ENCODE data around the gene PFDN6. TPM values are rescaled to one million over a fixed set of nuclear protein-coding genes. Genes with fewer than 3 reads are reported as not detected.

PFDN6 gene
- total and polyA plus RNA-seq, 8 donors: 9.7 to 119 (median 19.0) TPM

- Histone ChIP-seq H3K4me1 (no peaks in the 10 kb centered on the region), H3K27ac (no peak overlapping the region), H3K4me3 (no peak overlapping the region), H3K36me3 (peaks cover 0 to 36% (median 23%) of the 10 kb centered on the region in 3 donors), H3K27me3 (no peaks in the 10 kb centered on the region), H3K9me3 (no peaks in the 10 kb centered on the region)
- ATAC-seq (no peak), FAIRE-seq (no peak), DNase-seq (no peak)
- 83 to 91% methylated on average over 7 of the region's 7 CpGs for WGBS, 2 donors
- TF ChIP-seq CTCF (IDR thresholded peaks at IDR 0.05): no peak
- intact Hi-C loops (cut with DNase I): no loop called here
Observed at GRCh38 chr6:33264015-33264414, 25.4 kb upstream of the PFDN6 start.

GRCh38 chr6:33271117-33271467 lies 18.3 kb upstream of the PFDN6 start:
- Histone ChIP-seq H3K27me3 (no peaks in the 10 kb centered on the region), H3K9me3 (no peaks in the 10 kb centered on the region), H3K4me3 (peak overlapping the region; percentile 75 to 89 (median 82)), H3K36me3 (peaks cover 0 to 39% (median 30%) of the 10 kb centered on the region in 3 donors), H3K27ac (peak overlapping the region; percentile 81 to 93 (median 92)), H3K4me1 (peaks cover 22 to 29% (median 23%) of the 10 kb centered on the region in 3 donors)
- no peak for TF ChIP-seq CTCF (IDR thresholded peaks at IDR 0.05)
- intact Hi-C loops (cut with DNase I): no loop called here
- 1 to 3% methylated on average over 7 of the region's 7 CpGs for WGBS, 2 donors
- no peak for DNase-seq
- ATAC-seq: peak; percentile 16 to 31 (median 26)
- FAIRE-seq: no peak

GRCh38 chr6:33271468-33272274 lies 17.7 kb upstream of the PFDN6 start, which contains the start of the genes RPS18 and VPS52:
Gene RPS18 (plus strand): TSS chr6:33272075. CDS start chr6:33272120, 45 bp downstream.
Gene VPS52 (minus strand): TSS chr6:33271876. CDS start chr6:33271675, 201 bp downstream.
- peak; percentile 59 for FAIRE-seq
- Histone ChIP-seq H3K36me3 (peaks cover 0 to 41% (median 30%) of the 10 kb centered on the region in 3 donors), H3K4me1 (peaks cover 22 to 32% (median 23%) of the 10 kb centered on the region in 3 donors), H3K27me3 (no peaks in the 10 kb centered on the region), H3K9me3 (no peaks in the 10 kb centered on the region), H3K27ac (peak within 1 kb of the TSS; percentile 81 to 93 (median 92)), H3K4me3 (peak within 1 kb of the TSS; percentile 75 to 89 (median 82))
- no peak for TF ChIP-seq CTCF (IDR thresholded peaks at IDR 0.05)
- 0 to 1% methylated on average over 48 of the region's 48 CpGs for WGBS, 2 donors
- intact Hi-C loops (cut with DNase I): no loop called here
- peak; percentile 87 to 96 (median 94) for DNase-seq
- ATAC-seq: peak; percentile 94 to 96 (median 95)

GRCh38 chr6:33272275-33273128 lies 16.9 kb upstream of the PFDN6 start:
- peaks cover 0 to 35% (median 24%) of the 10 kb centered on the region in 3 donors for H3K36me3 ChIP-seq
- H3K27ac ChIP-seq: peak overlapping the region; percentile 81 to 93 (median 92)
- H3K4me3 ChIP-seq: peak overlapping the region; percentile 64 to 85 (median 76)
- ATAC-seq (peak; percentile 9 to 31 (median 18)), DNase-seq (no peak), FAIRE-seq (no peak)
- no peaks in the 10 kb centered on the region for H3K27me3 ChIP-seq
- intact Hi-C loops (cut with DNase I): no loop called here
- H3K4me1 ChIP-seq: peaks cover 22 to 32% (median 23%) of the 10 kb centered on the region in 3 donors
- no peaks in the 10 kb centered on the region for H3K9me3 ChIP-seq
- WGBS, 2 donors: 7 to 8% methylated on average over 22 of the region's 22 CpGs
- no peak for TF ChIP-seq CTCF (IDR thresholded peaks at IDR 0.05)

All from pancreas (tissue), 10 donors.